WERI-Rb-1 (cell line): Measurements from ENCODE around the gene CFB.

Experiments used
- DNase-seq: peaks from one replicate; pipeline ENCODE4 v3.0.0-alpha.2; 2020
- H3K27ac ChIP-seq: fragments of 250-450 bp; sonication (Bioruptor Pico); 2 replicates; pipeline ENCODE4 v1.5.1; 2020; ENCODE audit warnings: mild to moderate bottlenecking, moderate library complexity
- H3K27me3 ChIP-seq: fragments of 250-450 bp; sonication (Bioruptor Pico); 2 replicates; pipeline ENCODE4 v1.5.1; 2021; ENCODE audit warnings: mild to moderate bottlenecking, low read depth, moderate library complexity; ENCODE audit not compliant: insufficient read depth, severe bottlenecking
- H3K36me3 ChIP-seq: fragments of 250-450 bp; sonication (Bioruptor Pico); 2 replicates; pipeline ENCODE4 v1.5.1; 2020; ENCODE audit warnings: mild to moderate bottlenecking, moderate library complexity
- H3K4me3 ChIP-seq: 2 replicates; pipeline ENCODE4 v1.5.1; 2011; ENCODE audit warnings: low read depth, mild to moderate bottlenecking, control low read depth, low read length
- H3K9me3 ChIP-seq: fragments of 250-450 bp; sonication (Bioruptor Pico); 2 replicates; pipeline ENCODE4 v1.5.1; 2021; ENCODE audit warnings: mild to moderate bottlenecking, moderate library complexity; ENCODE audit not compliant: severe bottlenecking
- CTCF ChIP-seq: IDR thresholded peaks from 2 replicates; pipeline ENCODE4 v1.5.1; 2011; ENCODE audit warnings: low read depth, mild to moderate bottlenecking, control low read depth, inconsistent platforms, low read length

CFB gene

DNA sequence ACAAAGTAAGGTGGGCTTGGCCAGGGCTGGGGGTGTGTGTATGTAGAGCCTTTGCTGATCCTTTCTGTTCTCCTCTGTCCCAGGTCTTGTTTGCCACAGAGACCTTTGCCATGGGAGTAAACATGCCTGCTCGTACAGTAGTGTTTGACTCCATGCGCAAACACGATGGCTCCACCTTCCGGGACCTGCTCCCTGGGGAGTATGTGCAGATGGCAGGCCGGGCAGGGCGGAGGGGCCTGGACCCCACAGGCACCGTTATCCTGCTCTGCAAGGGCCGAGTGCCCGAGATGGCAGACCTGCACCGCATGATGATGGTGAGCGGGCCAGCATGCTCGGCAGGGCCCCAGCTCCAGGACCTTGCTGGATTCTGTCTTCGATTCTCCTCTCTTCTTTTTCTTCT lies 19.8 kb downstream of the CFB start:
- no peak overlapping the region for H3K27ac ChIP-seq
- no peaks in the 10 kb centered on the region for H3K27me3 ChIP-seq
- H3K36me3 ChIP-seq: peaks cover 100% of the 10 kb centered on the region
- no peak overlapping the region for H3K4me3 ChIP-seq
- TF ChIP-seq CTCF: no peak
- DNase-seq: no peak
- H3K9me3 ChIP-seq: no peaks in the 10 kb centered on the region

DNA sequence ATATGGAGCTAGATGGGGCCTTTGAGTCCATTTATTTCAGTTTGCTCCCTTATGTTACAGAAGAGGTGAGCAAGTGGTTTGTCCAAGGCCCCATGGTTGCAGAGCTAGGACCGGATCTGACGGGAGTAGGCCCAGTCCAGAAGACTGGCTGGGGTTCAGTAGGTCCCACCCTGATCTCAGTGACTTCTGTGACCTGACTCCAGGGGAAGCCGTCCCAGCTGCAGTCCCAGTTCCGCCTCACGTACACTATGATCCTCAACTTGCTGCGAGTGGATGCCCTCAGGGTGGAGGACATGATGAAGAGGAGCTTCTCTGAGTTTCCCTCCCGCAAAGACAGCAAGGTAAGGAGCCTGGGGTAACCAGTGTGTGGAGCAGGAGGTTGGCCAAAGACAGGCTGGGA lies 20.6 kb downstream of the CFB start:
- Histone ChIP-seq H3K36me3 (peaks cover 95% of the 10 kb centered on the region), H3K4me3 (no peak overlapping the region), H3K9me3 (no peaks in the 10 kb centered on the region), H3K27me3 (no peaks in the 10 kb centered on the region), H3K27ac (no peak overlapping the region)
- TF ChIP-seq CTCF: no peak
- no peak for DNase-seq

GRCh38 chr6:31966997-31967925 lies 21.4 kb downstream of the CFB start:
- Histone ChIP-seq H3K27ac (no peak overlapping the region), H3K27me3 (no peaks in the 10 kb centered on the region), H3K9me3 (no peaks in the 10 kb centered on the region), H3K36me3 (peaks cover 90% of the 10 kb centered on the region), H3K4me3 (no peak overlapping the region)
- no peak for TF ChIP-seq CTCF
- no peak for DNase-seq

GRCh38 chr6:31967926-31968320 lies 22.0 kb downstream of the CFB start:
- Histone ChIP-seq H3K27ac (no peak overlapping the region), H3K27me3 (no peaks in the 10 kb centered on the region), H3K36me3 (peaks cover 83% of the 10 kb centered on the region), H3K4me3 (no peak overlapping the region), H3K9me3 (no peaks in the 10 kb centered on the region)
- no peak for DNase-seq
- TF ChIP-seq CTCF: no peak

DNA sequence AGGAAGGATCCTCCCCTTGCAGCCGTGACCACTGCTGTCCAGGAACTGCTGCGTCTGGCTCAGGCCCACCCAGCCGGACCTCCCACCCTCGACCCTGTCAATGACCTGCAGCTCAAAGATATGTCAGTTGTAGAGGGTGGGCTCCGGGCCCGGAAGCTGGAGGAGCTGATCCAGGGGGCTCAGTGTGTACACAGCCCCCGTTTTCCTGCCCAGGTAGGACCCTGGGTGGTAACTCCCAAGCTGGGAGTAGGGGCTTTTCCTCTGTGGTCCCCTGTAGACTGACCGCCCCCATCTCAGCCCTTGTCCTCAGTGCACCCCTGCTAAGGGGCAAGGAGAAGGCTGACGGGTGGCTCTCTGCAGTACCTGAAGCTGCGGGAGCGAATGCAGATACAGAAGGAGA lies 22.4 kb downstream of the CFB start:
- Histone ChIP-seq H3K27ac (no peak overlapping the region), H3K9me3 (no peaks in the 10 kb centered on the region), H3K27me3 (no peaks in the 10 kb centered on the region), H3K36me3 (peaks cover 79% of the 10 kb centered on the region), H3K4me3 (no peak overlapping the region)
- DNase-seq: no peak
- TF ChIP-seq CTCF: no peak
